CD4-positive, alpha-beta T cell treated with Interleukin-10 for 1 hour (primary cell): ENCODE measurements around the gene STYK1.

Source experiments
- DNase-seq: peaks from one replicate; pipeline ENCODE4 v3.0.0-alpha.2; 2020

Gene STYK1, protein sequence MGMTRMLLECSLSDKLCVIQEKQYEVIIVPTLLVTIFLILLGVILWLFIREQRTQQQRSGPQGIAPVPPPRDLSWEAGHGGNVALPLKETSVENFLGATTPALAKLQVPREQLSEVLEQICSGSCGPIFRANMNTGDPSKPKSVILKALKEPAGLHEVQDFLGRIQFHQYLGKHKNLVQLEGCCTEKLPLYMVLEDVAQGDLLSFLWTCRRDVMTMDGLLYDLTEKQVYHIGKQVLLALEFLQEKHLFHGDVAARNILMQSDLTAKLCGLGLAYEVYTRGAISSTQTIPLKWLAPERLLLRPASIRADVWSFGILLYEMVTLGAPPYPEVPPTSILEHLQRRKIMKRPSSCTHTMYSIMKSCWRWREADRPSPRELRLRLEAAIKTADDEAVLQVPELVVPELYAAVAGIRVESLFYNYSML

DNA sequence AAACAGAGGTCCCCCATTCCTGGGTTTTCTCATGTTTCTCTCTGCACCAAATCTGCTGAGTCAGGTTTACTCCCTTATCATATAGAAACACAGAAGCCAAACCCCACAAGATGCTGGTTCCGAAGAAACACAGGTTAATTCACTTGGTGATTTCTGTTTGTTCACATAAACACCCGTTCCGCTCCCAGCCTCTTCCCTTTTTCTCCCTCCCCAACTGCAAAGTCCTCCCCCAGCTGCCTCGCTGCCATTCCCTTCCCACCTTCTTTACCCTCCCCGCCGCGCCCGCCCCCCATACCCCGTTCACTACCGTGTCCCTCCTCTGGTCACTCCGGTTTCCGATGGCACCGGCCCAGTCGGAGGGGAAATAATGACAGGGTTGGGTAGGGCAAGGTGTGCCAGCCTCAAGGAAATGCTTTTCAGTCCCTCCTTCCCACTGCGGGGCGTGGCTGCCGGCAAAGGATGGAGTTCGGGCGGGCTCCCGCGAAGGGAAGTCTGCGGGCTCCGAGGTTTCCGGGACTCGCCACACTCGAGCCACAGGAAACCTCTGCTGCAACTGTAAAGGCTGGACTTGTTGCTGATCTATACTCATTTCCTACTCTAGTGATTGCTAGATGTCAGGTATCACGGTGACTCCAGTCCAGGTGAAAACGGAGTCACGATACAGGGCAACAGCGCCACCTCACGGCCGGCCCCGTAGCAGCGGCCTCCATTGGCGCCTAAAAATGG lies at the start of gene STYK1:
TSS of gene STYK1 (minus strand) at position 394 of the 726 bp plus-strand sequence. CDS start 39,434 bp downstream, outside the sequence.
- peak; percentile 82 for DNase-seq

DNA sequence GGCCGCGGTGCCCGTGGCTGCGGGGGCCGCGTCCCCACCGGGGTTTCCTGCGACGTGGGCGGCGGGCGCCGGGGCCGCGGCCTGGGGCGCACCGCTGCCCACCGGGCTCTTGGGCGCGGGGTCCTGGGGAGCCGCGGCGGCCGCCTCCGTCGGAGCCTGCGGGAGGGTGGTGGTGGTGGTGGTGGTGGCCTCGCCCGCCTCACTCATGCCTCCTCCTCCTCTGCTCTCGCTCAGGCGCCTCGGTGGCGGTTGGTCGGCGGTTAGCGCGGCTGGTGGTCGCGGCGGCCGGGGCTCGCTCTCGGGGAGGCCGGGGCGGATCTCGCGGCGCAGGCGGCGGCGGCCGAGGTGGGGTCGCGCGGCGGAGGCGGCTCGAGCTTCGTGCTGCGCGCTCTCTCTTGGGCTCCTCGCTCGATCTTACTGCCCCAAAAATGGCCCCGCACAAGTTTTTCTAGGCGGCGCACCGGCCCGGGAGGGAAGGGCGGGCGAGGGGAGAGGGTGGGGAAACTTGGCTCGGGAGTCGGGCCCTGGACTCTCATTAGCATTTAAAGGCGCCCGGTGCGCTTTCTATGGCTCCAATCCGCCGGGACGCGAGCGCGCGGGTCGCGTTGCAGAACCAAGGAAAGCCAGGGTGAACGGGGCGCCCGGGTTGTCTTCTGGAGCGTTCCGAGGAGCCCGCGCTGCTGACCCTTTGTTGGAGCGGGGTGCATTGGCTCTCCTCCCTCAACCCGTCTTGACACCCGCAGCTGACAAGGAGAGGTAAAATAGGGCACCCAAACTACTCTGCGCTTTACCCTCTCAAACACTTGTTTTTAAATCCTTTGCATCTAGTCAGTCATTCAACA lies 49.3 kb upstream of the STYK1 start, which contains the start of gene YBX3:
TSS of gene YBX3 (minus strand) at position 419 of the 842 bp plus-strand sequence. CDS start at position 207, 212 bp downstream.
- DNase-seq = peak; percentile 60

DNA sequence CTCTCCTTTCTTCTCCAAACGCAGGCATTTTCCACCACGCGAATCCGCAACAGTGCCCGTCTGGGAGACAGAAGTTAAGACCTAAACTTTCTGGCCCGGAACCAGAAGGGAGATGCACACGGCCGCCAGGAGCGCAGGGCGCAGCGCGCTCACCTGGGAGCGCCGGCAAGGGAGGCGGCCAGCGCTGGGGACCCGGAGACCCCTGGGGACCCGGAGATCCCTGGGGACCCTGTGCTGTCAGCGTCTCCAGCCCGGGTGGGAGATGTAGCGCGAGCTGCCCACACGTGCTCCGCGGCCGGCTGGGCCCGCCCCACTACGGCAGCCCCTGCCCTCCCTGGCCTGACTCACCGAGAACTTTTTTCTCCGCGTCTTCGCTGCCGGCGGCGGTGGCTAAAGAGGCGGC lies 48.7 kb upstream of the STYK1 start:
- peak; percentile 47 for DNase-seq

DNA sequence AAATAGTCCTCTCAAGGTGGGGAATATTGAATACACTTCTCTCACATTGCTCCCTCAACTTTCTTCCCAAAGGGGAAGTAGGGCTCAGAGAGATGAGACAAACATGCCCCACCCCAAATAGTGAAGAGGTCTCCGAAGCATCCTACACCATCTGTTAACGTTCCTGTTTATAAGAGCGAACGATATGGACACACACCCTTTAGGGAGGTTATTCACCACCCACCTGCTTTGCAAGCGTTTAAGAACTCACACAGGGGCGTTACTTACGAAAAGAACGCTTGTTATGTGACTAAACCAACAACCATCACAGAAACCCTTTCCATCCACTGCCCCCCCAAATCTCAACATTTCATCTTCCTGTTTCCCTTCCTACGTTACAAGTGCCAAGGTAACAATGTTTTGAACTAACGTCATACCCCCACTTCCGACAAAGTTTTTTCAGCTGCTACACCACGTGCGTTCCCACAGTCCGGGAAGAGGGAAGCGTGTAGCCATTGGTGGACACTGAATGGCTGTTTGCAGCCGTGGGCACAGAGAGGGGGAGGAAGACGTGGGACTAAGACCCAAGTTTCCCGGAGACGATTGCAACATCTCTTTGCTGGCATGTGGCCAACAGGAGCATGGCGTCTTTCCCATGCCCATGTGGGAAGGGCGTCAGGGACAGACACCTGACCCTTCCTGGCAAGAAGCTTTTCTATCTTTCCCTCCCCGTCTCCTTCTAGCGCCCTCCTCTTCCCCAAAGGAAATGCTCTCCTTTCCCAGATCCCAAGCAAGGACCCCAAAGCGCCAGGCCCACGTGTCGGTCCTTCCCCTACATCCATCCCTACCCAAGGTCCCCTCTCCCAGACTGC lies 48.0 kb upstream of the STYK1 start:
- peak; percentile 86 for DNase-seq

DNA sequence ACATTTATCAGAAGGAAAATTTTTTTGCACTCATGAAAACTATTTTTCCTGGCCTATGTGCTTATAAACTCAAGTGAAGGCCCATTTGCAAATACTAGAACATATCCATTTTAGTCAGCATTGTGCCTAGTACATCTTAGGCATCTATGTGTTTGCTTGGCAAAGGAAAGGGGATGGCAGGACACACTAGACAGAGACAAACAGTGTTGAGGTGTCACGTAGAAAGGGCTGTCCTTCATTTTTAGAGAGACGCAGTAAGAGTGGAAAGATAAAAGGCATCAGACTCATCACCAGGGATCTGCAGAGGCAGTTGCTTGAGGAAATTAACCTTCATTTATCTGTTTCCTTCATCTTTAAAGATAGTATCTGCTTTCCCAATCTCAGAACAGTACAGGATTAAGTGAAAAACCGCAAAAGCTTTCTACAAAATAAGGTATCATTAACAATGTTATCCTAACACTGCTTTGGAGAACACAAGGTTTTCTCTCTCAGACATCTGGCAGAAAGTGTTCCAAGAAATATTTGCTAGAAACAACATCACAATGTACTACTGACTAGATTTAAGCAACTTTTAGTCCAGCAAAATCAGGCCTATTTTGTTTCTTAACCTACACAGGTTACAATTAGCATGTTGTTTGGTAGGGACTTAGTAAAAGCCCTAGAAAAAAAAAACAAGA lies 47.3 kb upstream of the STYK1 start:
- DNase-seq = peak; percentile 5

DNA sequence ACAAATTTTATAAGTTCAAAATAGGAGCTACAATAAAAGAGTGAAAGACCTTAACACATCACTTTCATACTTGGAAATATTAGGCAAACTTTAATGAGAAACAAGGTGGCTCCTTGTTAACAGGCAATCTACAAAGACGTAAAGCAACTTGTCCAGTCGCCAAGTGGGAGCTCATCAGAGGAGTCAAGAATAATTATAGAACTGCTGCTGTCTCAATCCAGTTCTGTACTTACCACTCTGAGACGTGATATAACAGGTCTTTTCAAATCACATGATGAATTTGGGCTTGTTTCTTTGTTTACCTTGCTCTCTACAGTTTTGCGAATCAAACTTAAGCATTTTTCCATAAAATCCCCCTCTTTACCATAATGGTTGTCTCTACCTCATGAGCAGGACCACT lies 45.6 kb upstream of the STYK1 start:
- no peak for DNase-seq

DNA sequence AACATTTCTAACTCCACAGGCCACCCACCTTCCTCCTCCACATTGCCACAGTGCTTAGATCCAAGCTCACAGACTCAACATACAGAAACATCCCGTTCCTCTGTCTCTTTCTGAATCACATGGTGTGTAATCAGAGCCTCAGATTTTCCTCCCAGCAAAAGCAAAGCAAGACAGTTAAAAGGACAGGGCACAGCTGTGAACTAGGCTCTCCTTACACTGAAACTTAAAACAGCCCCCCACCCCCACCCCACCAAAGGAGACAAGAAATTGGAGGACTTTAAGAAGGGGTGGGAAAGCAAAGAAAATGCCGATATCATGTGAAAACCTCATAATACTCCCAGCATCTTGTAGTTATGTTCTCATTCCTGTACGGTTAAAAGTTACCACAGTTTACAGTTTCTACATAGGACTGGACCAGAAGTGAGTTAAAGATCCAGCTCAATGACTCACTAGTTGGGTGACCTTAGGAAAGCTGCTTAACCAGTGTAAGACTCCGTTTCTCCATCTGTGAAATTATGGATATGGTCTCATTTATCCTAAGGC lies 44.5 kb upstream of the STYK1 start:
- no peak for DNase-seq

DNA sequence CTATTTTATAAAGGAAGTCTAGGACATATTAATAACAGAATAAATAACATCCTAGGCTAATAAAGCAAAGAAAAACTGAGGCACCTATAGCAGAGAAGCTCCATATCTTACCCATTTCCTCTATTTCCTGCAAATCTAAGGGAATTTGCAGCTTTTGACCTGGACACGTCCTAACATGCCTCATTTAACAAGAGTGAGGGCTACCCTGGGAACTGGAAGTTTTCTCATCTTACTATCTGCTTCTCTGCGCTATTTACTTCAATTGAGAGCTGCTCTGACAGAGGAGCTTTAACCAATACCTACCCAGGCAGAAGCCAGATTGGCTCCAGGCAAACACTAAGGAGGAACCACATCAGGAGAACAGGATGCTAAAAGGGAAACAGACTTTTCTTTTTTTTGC lies 43.6 kb upstream of the STYK1 start:
- no peak for DNase-seq

DNA sequence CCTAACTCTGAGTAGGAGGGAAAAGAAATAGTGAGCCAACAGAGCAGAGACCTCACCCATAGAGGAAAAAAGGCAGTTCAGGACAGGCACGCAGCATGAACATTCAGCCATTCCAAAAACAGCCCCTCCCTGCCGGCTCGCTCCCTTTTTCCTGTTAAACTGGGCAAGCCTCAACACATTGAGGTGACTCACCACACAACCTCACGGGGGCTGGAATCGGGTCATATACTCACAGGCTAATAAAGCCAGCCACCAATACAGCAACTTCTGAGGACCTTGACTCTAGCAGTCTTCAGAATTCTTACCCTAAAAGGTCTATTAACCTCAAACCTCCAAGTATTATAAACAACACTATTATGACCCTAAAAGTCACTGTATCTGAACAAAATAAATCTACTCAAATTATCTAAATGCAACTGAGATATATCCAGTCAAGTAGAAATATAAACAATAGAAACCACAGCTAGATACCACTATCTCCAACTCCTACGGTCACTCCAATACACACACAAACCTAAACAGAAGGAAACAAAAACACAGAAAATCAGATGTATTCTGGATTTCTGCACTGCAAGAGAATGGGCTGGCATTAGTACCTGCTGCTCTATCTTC lies 43.0 kb upstream of the STYK1 start:
- no peak for DNase-seq

DNA sequence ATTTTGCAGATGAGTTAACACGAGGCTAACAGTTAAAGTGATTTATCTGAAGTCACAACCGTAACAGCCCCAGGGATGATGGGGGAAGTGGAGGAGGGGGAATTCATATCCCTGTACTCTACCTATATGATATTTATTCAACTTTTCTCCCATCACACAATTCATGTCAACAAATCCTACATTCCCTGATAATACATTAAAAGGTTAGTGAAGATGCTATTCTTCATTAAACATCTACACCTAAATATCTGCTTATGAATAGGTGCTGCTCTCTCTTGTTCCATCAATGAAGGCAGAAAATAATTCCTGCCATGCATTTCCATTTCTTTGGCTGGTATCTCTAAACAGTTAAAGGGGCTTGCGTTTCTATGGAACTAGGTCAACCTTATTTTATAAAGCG lies 42.4 kb upstream of the STYK1 start:
- no peak for DNase-seq

DNA sequence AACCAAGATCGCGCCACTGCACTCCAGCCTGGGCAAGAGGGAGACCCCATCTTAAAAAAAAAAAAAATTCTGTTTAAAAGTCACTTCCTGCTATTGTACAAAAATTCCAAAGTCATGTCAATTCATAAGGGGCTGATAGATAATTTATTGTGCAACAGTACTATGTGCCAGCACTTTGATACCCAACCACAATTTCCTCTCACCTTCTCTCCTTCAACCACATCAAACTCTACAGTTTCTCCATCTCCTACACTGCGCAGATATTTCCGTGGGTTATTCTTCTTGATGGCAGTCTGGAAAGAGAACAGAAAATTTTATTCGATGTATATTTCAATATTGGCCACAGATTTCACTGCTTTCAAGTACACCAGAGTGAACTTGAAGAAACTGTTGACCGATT lies 41.6 kb upstream of the STYK1 start:
- peak; percentile 40 for DNase-seq

DNA sequence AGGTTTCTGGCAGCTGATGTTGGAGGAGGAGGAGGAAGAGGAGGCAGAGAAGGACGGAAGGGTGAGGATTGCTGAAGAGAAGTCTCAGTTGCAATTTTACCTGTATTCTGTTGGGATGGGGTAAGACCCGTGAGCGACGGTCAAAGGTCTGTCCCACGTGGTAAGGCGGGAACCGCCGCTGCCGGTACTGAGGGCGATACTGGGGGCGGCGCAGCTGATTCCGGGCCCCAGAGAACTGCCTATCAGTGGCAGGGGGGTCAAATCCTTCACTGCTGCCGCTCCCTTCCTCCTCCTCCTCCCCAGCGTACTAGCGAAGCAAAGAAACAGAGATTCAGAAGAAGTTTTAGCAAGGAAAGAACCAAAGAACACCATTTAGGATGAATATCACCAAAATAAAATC lies 36.0 kb upstream of the STYK1 start:
- no peak for DNase-seq

DNA sequence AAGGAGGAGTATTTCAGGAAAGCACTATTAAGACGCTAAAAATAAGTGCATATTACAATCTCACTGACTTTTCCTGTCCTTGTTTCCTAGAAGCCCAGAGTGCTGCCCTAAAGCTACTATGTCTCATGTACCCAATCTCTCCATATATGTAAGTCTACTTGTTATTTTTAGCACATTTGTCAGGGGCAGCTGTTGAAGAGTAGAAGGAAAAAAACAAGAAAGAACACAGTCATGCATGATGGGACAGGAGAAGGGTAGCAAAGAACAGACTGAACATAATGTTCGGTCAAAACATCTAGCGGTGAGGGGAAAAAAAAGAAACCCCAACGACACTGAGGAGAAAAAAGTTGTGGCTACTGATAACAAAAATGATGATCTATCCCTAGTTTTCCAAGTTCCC lies 35.0 kb upstream of the STYK1 start:
- no peak for DNase-seq

DNA sequence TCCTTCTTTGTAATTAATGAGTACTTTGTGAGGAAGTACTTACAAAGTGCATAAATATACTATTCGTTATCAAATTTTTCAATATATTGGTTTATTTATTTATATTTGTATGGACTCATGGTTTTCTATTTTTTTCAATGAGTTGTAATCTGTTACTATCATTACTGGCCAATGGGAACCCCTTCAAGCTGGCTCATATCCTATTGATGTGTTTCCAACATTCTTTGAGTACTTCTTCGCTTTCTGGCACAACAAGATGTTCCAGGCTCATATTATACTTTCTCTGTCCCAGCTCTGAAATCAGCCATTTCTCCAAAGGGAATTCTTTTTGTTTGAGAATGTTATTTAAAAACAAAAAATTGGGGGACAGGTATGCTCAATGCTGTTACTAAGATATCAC lies 31.8 kb upstream of the STYK1 start:
- DNase-seq = no peak

DNA sequence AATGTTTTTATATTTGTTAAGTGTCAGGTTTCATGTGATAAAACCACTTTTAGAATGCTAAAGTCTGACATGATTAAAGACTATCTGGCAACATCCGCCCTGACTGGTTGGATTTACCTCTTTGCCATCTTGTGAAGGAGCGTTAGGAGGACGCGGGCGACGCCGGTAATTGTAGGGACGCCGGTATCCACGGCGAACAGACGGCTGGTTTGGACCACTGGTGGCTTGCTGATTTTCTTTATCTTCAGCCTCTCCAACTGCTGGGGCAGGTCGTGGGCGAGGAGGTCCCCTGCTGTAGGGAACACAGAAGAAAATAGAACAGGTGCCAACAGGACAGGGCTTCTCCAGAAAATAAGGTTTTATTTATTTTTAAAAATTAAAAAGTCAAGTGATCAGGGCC lies 28.0 kb upstream of the STYK1 start:
- DNase-seq = no peak

DNA sequence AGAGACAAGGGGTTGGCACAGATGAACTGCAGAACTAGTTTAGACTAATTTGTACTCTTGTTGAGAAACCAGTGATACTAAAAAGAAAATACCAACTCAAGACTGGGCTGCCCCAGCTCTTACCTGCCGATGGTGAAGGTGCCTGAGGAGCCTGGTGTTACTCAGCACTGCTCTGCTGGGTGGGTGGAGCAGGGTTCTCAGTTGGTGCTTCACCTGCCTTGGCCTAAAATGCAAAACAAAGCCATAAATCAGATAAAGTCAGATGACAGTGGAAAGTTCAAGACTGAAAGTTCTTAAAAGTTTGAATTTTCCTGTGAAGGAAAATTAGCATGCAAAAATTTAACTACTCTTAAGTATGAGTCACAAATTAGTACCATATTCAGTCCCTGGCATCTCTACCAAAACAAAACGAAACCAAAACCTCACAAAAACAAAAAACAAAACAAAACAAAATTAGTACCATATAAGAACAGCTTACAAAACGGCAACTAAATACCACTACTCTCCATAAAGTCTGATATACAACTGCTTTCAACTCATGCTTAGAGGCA lies 27.4 kb upstream of the STYK1 start:
- peak; percentile 18 for DNase-seq

DNA sequence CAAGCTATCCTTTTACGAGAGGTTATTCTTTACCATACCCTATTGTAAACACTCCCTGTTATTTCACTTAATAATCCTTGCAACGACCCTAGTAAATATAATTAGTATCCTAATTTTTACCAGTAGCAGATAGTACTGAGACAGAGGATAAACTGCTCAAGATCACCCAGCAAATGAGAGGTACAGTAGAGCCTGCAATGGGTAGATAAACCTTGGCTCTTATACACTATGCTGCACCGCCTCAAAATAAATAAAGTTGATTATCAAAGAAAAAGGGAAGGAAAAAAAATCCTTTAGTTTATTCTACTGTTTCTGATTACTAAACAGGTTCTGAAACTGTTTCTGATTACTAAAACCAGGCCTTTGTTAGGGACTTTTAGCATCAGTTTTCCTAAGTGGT lies 26.7 kb upstream of the STYK1 start:
- no peak for DNase-seq

DNA sequence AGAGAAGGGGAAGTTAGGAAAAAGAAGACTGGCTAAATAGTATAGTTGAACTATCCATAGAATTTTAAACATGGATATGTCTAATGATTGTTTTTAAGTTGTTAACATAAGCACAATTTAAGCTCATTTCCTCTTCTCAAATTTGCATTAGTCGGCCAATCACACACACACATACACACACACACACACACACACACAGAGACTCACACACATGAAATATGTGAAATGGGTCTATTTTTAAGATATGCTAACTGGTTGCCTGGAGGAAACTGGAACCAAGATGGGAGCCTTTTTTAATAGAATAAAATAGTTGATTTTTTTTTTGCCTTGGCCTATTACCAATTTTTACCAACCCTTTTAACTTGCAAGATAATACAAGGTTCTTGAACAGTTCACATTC lies 24.0 kb upstream of the STYK1 start:
- no peak for DNase-seq

DNA sequence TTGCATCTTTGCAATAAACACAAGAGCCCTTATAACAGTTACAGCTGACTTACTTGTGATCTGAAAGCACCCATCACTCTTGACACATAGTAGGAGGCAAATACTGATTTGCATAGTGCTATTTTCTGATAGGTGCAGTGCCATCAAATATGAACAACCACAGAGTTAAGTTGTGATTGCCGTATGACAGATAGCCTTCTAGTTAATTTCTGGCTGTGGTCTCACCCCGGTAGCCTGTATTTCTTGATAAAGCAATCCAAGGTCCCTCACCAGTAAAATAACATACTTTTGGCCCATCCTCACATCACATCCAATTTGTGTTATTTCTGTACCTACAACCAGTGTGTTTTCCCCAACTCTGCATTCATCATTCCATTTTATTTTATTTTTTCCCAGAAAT lies 23.3 kb upstream of the STYK1 start:
- DNase-seq = no peak

DNA sequence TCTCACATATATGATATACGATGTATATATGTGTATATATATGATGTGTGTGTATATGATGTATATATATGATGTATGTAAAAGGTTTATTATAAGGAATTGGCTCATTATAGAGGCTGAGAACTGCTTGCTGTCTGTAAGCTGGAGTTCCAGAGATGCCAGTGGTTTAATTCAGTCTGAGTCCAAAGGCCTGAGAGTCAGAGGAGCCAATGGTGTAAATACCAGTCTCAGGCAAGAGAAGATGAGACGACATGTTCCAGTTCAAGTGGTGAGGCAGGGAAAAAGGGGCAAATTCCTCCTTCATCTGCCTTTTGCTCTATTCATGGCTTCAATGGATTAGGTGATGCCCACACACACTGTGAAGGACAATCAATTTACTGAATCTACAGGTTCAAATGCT lies 17.1 kb upstream of the STYK1 start:
- DNase-seq = no peak

DNA sequence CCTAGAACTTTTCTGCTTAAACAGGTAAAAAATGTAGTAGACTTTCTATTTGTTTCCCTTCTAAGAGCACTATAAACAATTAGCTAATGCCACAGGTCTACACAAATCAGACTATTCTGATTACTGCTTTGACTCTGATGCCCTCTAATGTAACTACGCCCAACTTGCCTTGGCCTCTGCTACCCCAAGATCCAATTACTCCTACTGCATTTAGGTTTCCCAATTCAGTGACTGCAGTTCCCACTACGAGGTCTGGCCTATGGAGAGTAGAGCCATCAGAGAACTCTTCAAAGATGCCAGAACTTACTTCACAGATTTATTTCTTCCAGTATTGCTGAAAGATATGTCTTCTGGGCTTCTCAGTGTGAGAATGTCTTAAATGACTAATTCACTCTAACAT lies 15.3 kb upstream of the STYK1 start:
- no peak for DNase-seq
